Measurements from ENCODE around the gene TRAF7. TPM values are rescaled to one million over a fixed set of nuclear protein-coding genes. Genes with fewer than 3 reads are reported as not detected.
"Not testable (repeated sequence)": the region's sequence is repeated elsewhere in the genome, so short reads cannot be mapped to it uniquely, and the experiment has no call there.

TRAF7 gene
- total RNA-seq, 2 donors from 2014 or later, result 67.7 to 92.0 TPM

GRCh38 chr16:2117341-2117740, 38.2 kb upstream of the TRAF7 start:
- not testable (repeated sequence) for H3K9me3 Mint-ChIP-seq; H3K36me3 Mint-ChIP-seq; DNase-seq (ENCODE audit: low spot score in 2 of 2); ATAC-seq; H3K27ac Mint-ChIP-seq

- not testable (repeated sequence) for ATAC-seq; DNase-seq (ENCODE audit: low spot score in 2 of 2); H3K9me3 Mint-ChIP-seq; H3K36me3 Mint-ChIP-seq; H3K27ac Mint-ChIP-seq
These were observed 37.4 kb upstream of the TRAF7 start for GRCh38 chr16:2117960-2118722.

GRCh38 chr16:2121325-2121724, 34.3 kb upstream of the TRAF7 start:
- not testable (repeated sequence) for DNase-seq (ENCODE audit: low spot score in 2 of 2); H3K9me3 Mint-ChIP-seq; H3K27ac Mint-ChIP-seq; H3K36me3 Mint-ChIP-seq
- peak; percentile 59 to 71 for ATAC-seq

GRCh38 chr16:2121853-2122252, 33.7 kb upstream of the TRAF7 start:
- DNase-seq (ENCODE audit: low spot score in 2 of 2) (no peak), ATAC-seq (no peak)
- H3K27ac Mint-ChIP-seq, result no peak overlapping the region
- no peaks in the 10 kb centered on the region for H3K36me3 Mint-ChIP-seq
- H3K9me3 Mint-ChIP-seq, result no peaks in the 10 kb centered on the region

- H3K9me3 Mint-ChIP-seq, result no peaks in the 10 kb centered on the region
- ATAC-seq (no peak), DNase-seq (ENCODE audit: low spot score in 2 of 2) (no peak)
- no peaks in the 10 kb centered on the region for H3K36me3 Mint-ChIP-seq
- no peak overlapping the region for H3K27ac Mint-ChIP-seq
These were observed 33.2 kb upstream of the TRAF7 start for GRCh38 chr16:2122429-2122828.

GRCh38 chr16:2122934-2123683, 32.5 kb upstream of the TRAF7 start:
- H3K27ac Mint-ChIP-seq; ATAC-seq; H3K9me3 Mint-ChIP-seq; H3K36me3 Mint-ChIP-seq; DNase-seq (ENCODE audit: low spot score in 2 of 2): not testable (repeated sequence)

GRCh38 chr16:2123706-2124376, 31.7 kb upstream of the TRAF7 start:
- DNase-seq (ENCODE audit: low spot score in 2 of 2); H3K9me3 Mint-ChIP-seq; ATAC-seq; H3K36me3 Mint-ChIP-seq; H3K27ac Mint-ChIP-seq: not testable (repeated sequence)

GRCh38 chr16:2124377-2124693, 31.2 kb upstream of the TRAF7 start:
- not testable (repeated sequence) for DNase-seq (ENCODE audit: low spot score in 2 of 2); ATAC-seq; H3K27ac Mint-ChIP-seq; H3K9me3 Mint-ChIP-seq; H3K36me3 Mint-ChIP-seq

- H3K36me3 Mint-ChIP-seq; ATAC-seq; DNase-seq (ENCODE audit: low spot score in 2 of 2); H3K9me3 Mint-ChIP-seq; H3K27ac Mint-ChIP-seq: not testable (repeated sequence)
These were observed 30.7 kb upstream of the TRAF7 start for GRCh38 chr16:2124694-2125444.

- not testable (repeated sequence) for H3K9me3 Mint-ChIP-seq; H3K36me3 Mint-ChIP-seq; ATAC-seq; DNase-seq (ENCODE audit: low spot score in 2 of 2); H3K27ac Mint-ChIP-seq
These were observed 30.0 kb upstream of the TRAF7 start for GRCh38 chr16:2125609-2126008.

GRCh38 chr16:2126161-2126743, 29.3 kb upstream of the TRAF7 start:
- not testable (repeated sequence) for H3K9me3 Mint-ChIP-seq; DNase-seq (ENCODE audit: low spot score in 2 of 2); ATAC-seq; H3K36me3 Mint-ChIP-seq; H3K27ac Mint-ChIP-seq

GRCh38 chr16:2126928-2127556, 28.5 kb upstream of the TRAF7 start:
- H3K36me3 Mint-ChIP-seq; DNase-seq (ENCODE audit: low spot score in 2 of 2); H3K9me3 Mint-ChIP-seq: not testable (repeated sequence)
- peak overlapping the region in 1 of 2 donors; percentile 35 for H3K27ac Mint-ChIP-seq
- peak; percentile 2 to 13 for ATAC-seq

GRCh38 chr16:2127630-2128280, 27.8 kb upstream of the TRAF7 start:
- DNase-seq (ENCODE audit: low spot score in 2 of 2); H3K36me3 Mint-ChIP-seq; H3K9me3 Mint-ChIP-seq: not testable (repeated sequence)
- peak; percentile 2 to 3 for ATAC-seq
- H3K27ac Mint-ChIP-seq, result peak overlapping the region in 1 of 2 donors; percentile 35

GRCh38 chr16:2129251-2129650, 26.3 kb upstream of the TRAF7 start:
- not testable (repeated sequence) for DNase-seq (ENCODE audit: low spot score in 2 of 2); H3K27ac Mint-ChIP-seq; ATAC-seq; H3K36me3 Mint-ChIP-seq; H3K9me3 Mint-ChIP-seq

GRCh38 chr16:2129890-2130447, 25.6 kb upstream of the TRAF7 start:
- not testable (repeated sequence) for H3K27ac Mint-ChIP-seq; ATAC-seq; H3K9me3 Mint-ChIP-seq; DNase-seq (ENCODE audit: low spot score in 2 of 2); H3K36me3 Mint-ChIP-seq
